ENCODE data around the gene WDR74.
A peak's percentile ranks its signal among the peaks of the same experiment; 100 is the strongest.
"Not testable (repeated sequence)": the region's sequence is repeated elsewhere in the genome, so short reads cannot be mapped to it uniquely, and the experiment has no call there.

Gene WDR74

DNA sequence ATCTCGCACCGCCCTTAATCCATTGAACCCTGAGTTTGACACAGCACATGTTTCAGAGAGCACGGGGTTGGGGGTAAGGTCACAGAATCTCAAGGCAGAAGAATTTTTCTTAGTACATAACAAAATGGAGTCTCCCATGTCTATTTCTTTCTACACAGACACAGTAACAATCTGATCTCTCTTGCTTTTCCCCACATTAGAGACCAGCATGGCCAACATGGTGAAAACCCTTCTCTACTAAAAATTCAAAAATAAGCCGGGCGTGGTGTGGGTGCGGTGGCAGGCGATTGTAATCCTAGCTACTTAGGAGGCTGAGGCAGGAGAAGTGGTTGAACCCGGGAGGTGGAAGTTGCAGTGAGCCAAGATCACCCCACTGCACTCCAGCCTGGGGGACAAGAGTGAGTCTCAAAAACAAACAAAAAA, 19.9 kb upstream of the WDR74 start:
- not testable (repeated sequence) for DNase-seq

DNA sequence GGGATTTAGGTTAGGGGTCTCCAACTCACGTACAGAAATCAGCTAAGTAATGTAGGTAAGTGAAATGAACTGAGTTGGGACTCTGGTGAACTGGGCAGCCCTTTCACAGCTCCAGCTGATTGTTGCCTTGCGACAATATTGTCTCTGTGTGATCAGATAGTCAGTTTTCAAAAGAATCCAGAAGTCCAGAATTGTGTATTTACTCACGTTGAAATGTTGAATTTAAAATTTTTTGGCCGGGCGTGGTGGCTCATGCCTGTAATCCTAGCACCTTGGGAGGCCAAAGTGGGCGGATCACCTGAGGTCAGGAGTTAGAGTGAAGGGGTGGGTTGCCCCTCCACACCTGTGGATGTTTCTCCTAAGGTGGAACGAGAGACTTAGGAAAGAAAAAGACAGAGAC, 18.8 kb upstream of the WDR74 start:
- DNase-seq, result no peak

GRCh38 chr11:62857541-62857982, 18.2 kb upstream of the WDR74 start:
- DNase-seq, result no peak

- DNase-seq, result peak; percentile 84
Observed at GRCh38 chr11:62856333-62856895, 17.0 kb upstream of the WDR74 start.

GRCh38 chr11:62855571-62856332, 16.4 kb upstream of the WDR74 start:
- peak; percentile 99 for DNase-seq

- no peak for DNase-seq
Observed at GRCh38 chr11:62854825-62855570, 15.6 kb upstream of the WDR74 start.

GRCh38 chr11:62854013-62854824, 14.8 kb upstream of the WDR74 start:
- DNase-seq, result no peak

DNA sequence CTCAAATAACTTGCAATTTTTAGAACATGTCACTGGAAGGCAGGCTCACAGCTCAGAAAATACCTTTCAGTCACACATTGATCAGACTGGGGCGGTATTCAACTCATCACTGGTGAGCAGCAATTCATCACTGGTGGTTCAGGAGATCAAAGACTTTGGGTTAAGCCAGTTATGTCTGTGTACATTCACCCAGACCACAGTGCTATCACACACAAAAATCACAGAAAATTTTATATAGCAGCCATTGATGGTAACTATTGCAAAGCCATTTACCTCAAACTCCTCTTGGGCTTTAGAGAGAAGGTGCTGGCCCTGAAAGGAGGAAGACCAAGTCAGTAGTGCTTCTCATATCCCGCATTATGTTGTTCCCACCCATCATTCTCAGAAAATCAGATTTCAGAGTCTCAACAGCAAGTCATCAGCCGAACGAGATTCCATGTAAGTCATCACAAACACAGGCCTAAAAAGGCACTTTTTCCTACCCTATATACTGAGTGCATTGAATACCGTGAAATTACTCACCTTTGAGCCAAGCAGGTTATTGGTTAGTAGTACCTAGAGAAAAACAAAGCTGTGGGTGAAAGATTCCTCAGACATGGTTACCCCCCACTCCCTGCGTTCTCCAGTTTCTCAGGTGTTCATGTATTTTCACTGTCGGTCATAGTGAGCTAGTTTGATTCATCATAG, 14.0 kb upstream of the WDR74 start:
- no peak for DNase-seq

DNA sequence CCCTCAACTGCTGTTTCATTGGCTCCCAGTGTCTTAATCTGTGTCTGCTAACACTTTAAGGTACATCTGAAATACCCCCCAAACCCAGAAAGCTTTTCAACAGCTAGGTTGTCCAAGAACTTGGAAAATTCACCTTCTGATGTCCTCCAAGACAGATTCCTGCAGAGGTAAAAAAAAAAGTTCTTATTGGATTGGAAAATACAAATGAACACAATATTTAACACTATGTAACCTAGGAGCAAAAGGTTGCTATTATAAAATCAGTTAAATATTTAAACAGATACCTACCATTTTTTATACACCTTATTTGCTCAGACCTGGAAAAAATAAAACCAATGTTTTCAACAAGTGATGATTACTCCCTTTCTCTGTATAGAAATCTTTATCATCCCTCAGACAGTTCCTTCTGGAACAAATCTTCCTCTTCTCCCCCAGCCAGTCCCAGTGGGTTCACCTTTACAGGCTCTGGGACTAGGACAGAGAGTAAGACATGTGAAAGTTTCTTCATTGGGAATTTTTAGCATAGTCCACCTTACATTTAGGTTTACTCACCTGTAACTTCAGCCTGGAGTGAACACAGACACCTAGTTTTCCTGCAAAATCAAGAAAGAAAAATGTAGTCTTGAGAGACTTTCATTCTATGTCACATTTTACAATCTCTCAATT, 13.3 kb upstream of the WDR74 start:
- no peak for DNase-seq

GRCh38 chr11:62851807-62852522, 12.6 kb upstream of the WDR74 start:
- DNase-seq, result no peak

DNA sequence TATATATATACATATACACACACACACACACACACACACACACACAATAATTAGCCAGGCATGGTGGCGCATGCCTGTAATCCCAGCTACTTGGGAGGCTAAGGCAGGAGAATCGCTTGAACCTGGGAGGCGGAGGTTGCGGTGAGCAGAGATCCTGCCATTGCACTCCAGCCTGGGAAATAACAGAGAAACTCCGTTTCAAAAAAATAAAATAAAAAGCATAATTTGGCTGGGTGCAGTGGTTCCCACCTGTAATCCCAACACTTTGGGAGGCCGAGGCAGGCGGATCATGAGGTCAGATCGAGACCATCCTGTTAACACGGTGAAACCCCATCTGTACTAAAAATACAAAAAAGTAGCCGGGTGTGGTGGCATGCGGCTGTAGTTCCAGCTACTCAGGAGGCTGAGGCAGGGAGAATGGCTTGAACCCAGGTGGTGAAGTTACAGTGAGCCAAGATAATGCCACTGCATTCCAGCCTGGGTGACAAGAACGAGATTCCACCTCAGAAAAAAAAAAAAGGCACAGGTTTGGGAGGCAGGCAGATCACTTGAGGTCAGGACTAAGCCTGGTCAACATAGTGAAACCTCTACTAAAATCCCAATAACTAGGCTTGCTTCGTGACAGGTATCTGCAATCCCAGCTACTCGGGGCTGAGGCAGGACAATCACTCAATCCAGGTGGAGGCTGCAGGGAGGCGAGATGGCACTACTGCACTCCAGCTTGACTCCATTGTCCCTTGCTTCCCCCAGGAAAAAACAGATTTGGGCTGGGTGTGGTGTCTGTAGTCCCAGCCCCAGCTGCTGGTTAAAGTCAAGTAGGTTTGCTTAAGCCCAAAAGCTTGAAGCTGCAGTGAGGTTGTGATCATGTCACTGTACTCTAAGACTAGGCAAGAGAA, 11.8 kb upstream of the WDR74 start:
- DNase-seq, result no peak

GRCh38 chr11:62847767-62848314, 8.5 kb upstream of the WDR74 start:
- DNase-seq, result no peak

- no peak for DNase-seq
Observed at GRCh38 chr11:62846177-62846576, 6.8 kb upstream of the WDR74 start.

GRCh38 chr11:62844154-62844553, 4.8 kb upstream of the WDR74 start:
- no peak for DNase-seq

DNA sequence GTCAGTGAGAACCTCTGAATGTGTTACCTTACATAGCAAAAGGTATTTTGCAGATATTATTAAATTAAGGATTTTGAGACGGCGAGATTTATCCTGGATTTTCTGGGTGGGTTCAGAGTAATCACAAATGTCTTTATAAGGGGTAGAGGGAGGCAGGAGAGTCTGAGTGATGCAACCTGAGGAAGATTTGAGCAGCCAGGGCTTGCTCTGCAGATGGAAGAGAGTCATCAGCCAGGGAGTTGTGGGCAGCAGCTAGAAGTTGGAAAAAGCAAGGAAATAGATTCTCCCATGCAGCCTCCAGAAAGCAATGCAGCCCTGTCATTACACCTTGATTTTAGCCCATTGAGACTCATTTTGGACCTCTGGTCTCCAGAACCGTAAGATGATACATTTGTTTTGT, 4.1 kb upstream of the WDR74 start:
- DNase-seq, result no peak

- DNase-seq, result not testable (repeated sequence)
Observed at GRCh38 chr11:62842891-62843290, 3.5 kb upstream of the WDR74 start.

DNA sequence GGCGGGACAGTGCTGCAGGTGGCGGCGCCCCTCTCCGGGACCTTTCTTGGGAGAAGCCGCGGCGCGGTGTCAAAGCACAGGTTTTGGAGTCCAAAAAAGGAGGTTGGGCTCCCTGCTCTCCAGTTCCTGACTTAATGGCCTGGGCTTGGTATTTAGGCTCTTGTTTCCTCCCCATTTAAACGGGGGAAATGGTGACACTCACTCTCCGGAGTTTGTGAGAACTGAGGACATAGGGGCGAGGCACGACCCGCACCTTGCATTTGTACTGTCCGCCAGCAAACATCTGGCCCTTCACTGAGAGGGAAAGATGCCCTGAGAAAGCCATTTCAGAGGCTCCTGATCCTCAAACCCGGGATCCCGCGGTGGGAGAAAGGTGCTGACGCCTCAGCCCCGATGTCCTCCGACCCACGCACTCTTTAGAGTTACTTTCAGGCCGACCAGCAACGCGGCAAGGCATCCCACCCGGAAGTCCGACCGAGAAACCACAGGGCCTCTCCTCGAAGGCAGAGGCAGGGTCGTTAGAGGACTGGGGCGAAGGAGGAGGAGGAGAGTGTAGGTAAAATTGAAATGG, 2.9 kb upstream of the WDR74 start:
- DNase-seq, result no peak

- DNase-seq, result peak; percentile 100
Observed at GRCh38 chr11:62841361-62842170, 2.2 kb upstream of the WDR74 start.

All from NCI-H1092 treated with DMSO at 0.1 percent for 48 hours (cell line).